A549 treated with GW870086 at 1 μM for 4 hours (cell line): ENCODE measurements around the gene DCAF10. TPM values are rescaled to one million over a fixed set of nuclear protein-coding genes. Genes with fewer than 3 reads are reported as not detected.

Source experiments
- total RNA-seq: library from RNA; stranded (reverse); fragments of 200-300 nt; extraction: Qiagen RNA extraction; gene quantifications from 5 replicates; pipeline ENCODE4 v1.2.3, GENCODE V29; 2022; ENCODE audit warnings: low read depth

Gene DCAF10, protein sequence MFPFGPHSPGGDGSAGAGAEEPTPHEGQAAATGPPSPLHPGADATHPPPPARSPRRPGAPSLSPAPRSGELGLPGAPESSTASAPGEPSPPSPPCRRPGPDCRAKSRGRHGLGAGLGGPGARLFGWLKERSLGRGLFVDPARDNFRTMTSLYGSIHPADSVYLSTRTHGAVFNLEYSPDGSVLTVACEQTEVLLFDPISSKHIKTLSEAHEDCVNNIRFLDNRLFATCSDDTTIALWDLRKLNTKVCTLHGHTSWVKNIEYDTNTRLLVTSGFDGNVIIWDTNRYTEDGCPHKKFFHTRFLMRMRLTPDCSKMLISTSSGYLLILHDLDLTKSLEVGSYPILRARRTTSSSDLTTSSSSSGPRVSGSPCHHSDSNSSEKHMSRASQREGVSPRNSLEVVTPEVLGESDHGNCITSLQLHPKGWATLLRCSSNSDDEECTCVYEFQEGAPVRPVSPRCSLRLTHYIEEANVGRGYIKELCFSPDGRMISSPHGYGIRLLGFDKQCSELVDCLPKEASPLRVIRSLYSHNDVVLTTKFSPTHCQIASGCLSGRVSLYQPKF
- total RNA-seq = 10.4 to 12.5 TPM (median 11.2 TPM) in 5 replicates

DNA sequence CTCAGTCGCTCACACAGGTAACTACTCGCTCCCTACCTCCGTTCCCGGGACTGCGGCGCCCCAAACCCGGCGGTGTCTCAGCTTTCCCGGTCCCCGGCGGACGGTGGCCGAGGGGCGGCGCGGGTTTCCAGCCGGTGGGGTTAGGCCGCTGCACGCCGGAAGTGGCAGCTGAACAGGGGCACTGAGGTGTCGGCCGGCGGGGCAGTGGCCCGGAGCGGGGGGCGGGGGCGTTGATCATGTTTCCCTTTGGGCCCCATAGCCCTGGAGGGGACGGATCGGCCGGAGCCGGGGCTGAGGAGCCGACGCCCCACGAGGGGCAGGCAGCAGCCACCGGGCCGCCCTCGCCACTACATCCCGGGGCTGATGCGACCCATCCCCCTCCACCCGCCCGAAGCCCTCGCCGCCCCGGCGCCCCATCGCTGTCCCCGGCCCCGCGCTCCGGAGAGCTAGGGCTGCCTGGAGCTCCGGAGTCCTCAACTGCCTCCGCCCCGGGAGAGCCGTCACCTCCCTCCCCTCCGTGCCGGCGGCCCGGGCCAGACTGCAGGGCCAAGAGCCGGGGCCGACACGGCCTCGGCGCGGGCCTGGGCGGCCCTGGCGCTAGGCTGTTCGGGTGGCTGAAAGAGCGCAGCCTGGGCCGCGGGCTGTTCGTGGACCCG lies at the start of gene DCAF10:
DCAF10 (plus strand) TSS at position 167 of the 656 bp plus-strand sequence; CDS start at position 237, 70 bp downstream.

DNA sequence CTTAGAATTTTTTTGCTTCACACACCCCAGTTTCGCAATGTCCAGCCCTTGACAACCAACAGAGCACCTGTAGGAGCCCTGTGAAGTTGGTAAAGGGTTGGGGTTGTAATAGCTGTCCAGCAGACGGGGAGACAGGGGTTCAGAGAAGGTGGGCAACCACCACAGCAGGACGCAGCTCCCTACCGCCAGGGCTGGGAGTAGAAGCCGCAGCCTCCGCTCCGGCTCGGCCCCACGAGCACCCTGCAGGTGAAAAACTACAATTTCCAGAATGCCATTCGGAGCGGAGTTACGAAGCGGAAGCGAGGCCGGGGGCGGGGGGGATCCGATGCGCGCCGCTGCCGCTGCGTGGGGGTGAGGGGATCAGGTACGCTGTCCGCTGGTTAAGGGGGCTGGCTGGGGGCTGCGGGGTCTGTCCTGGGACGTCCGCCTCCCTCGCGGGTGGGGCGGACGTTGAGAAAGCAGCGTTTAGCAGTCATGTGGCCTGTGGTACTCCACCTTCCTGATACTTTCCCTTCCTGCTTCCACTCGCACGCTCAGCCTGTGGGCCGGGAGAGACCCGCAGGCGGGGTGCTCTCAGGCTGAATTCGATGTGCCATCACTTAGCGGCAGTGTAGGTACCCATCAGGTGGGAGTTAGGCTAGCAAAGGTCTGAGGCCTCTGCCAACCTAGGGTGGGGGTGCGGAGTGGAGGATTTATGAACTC lies 47.0 kb upstream of the DCAF10 start, which contains the start of gene TRMT10B:
TRMT10B (plus strand) TSS at position 317 of the 702 bp plus-strand sequence. CDS start 8,127 bp downstream, outside the sequence.

DNA sequence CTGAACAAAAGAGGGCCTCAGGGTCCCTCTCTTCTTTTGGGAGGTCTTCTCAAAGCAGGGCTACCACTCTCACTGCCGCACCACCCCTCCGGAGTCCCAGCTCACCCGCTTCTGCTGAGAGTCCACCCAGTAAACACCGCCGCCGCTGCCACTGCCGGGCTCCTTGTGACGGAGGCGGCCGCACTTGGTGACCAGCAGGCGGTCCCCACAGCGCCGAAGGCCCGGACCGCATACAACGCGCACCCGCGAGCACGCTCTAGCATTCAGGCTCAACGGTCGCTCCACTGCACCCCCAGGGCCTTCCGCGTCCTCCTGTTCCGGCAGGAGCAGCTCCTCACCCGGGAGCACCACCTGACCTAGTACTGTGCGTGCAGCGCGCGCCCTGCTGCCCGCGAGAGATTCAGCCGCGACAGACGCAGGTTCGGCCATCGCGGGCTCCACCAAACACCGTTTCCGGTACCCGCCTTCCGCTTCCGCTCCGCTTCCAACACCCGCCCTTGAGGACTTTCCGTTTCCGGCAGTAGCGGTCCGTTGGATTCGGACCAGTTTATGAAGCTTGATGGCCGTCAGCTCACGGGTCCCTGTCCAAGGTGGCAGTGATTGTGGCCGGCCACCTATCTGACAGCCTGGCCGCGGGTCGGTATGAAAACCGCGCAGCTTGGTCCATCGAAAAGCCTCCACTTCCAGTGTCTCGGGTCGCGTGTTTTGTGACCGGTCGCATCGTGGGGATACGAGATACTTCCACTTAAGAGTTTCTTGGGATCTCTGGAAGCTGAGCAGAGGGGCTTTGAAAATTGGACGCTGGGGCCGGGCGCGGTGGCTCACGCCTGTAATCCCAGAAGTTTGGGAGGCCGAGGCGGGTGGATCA lies 15.7 kb upstream of the DCAF10 start, which contains the start of gene EXOSC3:
EXOSC3 (minus strand) TSS at position 449 of the 868 bp plus-strand sequence; CDS start at position 429, 20 bp downstream.

DNA sequence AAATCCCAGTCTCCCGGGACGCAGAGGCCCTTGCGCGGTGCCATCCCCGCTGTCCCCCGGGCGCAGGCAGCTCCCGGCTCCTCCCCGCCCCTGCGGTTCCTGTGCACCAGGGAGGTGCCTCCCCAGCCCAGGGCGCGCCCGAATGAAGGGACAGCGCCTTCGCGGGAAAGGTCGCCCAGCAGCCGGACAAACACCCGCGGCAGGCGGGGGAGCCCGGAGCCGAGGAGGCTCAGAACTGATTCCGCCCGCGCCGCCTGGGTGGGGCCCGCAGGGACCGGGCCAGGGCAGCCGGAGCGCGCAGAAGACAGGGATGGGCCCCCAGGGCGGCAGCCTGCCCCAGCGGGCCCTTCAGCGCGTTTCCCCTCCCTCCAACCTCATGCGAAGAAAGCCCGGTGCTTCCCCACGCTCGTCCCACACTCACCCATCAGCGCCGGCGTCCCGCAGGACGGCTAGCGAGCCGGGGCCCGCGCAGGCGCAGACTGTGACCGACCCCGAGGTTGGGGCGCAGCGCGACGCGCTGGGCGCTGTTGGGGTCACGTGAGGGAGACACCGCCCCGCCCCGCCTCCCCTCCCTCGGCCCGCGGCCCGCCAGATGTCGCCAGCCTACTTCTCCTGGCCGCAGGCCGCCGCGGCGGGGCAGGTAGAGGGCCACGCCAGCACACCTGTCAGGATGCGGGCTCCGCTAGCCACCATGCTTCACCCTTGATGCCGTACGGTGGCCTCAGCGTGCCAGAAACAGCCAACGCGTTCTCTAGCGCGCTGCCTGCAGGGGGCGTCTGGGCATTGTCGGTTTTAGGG lies 103.2 kb downstream of the DCAF10 start, which contains the start of gene SLC25A51:
SLC25A51 (minus strand) TSS at position 481 of the 798 bp plus-strand sequence. CDS start 15,577 bp downstream, outside the sequence.

Other genes starting within 250 kb of the DCAF10 start
- 5.8 to 8.8 TPM (median 7.3 TPM) in 5 replicates for gene FBXO10, start 224.4 kb upstream of the DCAF10 start, total RNA-seq
- 330 to 343 TPM (median 331 TPM) in 5 replicates for gene TOMM5, start 208.2 kb upstream of the DCAF10 start, total RNA-seq
- gene FRMPD1, start 149.8 kb upstream of the DCAF10 start, total RNA-seq = 0.03 to 0.06 TPM (median 0.05 TPM) in 3 of 5 replicates, not detected in the others
- 5.4 to 5.9 TPM (median 5.8 TPM) in 5 replicates for gene TRMT10B, start 47.0 kb upstream of the DCAF10 start, total RNA-seq
- 68.4 to 88.5 TPM (median 81.3 TPM) in 5 replicates for gene EXOSC3, start 15.7 kb upstream of the DCAF10 start, total RNA-seq
- gene SLC25A51, start 103.3 kb downstream of the DCAF10 start, total RNA-seq = 17.6 to 21.0 TPM (median 20.1 TPM) in 5 replicates